NCI-H128 (cell line): ENCODE results near the gene OTOP2.
A peak's percentile ranks its signal among the peaks of the same experiment; 100 is the strongest.
"Not testable (repeated sequence)": the region's sequence is repeated elsewhere in the genome, so short reads cannot be mapped to it uniquely, and the experiment has no call there.

Source experiments
- DNase-seq: peaks from one replicate; lab custom pipeline; 2025; ENCODE audit not compliant: unreplicated experiment; lab: John Stamatoyannopoulos, UW

OTOP2 gene

DNA sequence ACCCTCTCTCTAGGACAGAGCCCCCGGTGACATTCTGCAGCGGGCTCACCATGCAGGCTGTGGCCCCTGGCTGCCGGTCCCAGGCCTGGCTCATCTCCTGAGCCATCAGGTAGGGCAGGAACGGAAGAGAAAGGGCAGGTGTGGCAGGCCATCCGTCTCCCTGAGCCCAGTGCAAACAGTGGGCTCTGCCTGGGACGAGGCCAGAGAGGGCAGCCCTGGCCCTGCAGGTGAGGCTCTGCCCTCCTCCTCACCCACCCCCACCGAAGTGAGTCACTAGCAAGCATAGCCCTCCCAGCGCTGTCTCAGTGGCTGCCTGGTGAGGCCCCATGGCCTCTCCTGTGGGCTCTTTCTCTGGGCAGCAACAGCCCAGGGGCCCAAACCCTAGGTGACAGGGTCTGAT lies 26.1 kb downstream of the OTOP2 start:
- no peak for DNase-seq

DNA sequence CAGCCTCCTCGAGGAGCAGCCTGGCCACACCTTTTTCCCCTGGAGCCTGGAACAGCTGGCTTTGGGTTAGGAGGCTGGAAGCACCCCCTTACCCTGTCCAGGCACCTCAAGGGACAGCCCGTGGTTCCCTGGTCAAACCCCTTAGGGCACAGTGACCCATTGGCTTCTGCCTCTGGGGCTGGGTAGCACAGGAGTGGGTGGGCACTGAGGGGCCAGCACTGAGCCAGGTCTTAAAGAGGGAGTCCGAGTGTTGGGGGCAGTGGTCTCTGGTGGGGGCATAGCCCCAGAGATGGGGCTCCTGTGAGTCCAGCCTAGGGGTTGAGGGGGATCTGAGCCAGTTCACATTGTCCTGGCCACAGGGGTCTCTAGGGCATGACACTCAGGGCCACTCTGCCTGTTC lies 27.0 kb downstream of the OTOP2 start:
- DNase-seq: no peak

DNA sequence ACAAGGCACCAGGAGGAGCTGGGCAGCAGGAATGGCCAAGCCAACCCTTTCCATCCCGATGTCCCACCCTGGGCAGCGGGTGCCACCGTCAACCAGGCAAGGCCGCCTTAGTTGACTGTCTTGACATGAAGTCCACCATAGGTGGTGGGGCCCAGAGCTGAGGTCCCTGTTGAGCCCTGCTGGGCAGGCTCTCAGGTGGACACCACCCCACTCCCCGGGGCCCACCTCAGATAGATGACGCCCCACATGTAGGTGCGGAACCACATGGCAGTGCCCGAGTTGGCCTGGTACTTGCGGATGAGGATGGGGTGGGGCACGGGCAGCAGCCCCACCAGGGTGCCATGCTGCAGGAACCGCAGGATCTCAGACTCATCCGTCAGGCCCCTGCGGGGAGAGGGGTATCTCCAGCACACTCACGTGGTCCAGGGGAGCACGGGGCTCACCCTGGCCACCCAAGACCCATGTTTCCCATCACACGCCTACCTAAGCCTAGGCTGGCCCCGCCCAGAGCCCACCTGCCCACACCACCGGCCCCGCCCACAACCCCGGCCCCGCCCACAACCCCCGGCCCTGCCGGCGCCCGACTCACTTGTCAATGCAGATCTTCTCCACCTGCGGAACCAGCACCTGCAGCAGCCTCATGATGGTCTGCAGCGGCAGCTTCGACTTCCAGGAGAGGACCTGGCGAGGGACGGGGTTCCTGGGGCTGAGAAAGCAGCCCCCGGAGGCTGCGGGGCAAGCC lies 27.8 kb downstream of the OTOP2 start:
- no peak for DNase-seq

DNA sequence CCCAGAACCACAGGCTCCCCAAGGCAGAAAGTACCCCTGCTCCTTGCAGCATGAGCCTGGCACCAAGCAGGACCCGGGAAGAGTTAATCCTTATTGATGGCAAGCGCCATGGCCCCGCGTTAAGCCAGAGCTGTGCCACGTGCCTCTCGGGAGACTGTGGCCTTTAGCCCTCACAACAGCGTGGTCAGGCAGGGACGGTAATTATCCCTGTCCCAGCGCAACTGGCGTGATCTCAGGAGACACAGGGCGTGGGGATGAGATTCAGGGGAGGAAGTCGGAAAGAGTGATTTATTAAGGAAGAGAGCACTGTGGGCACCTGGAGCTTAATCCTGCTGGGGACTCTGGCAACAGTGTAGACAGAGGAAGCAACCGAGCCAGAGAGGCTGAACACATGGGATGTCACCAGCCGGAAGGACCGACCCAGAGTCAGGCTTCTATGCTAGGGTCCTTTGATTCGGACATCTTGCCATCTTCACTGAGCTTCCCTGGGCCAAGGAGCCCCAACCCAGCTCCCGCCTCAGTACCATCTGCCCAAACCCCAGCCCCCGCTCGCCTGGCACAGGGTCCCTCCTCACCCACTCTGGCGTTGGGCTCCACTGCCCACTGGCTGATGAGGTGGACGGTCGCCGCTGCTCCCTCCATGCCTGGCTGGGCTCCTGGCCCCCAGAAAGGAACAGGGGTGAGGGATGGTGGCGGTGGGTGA lies 28.5 kb downstream of the OTOP2 start:
- DNase-seq: no peak

DNA sequence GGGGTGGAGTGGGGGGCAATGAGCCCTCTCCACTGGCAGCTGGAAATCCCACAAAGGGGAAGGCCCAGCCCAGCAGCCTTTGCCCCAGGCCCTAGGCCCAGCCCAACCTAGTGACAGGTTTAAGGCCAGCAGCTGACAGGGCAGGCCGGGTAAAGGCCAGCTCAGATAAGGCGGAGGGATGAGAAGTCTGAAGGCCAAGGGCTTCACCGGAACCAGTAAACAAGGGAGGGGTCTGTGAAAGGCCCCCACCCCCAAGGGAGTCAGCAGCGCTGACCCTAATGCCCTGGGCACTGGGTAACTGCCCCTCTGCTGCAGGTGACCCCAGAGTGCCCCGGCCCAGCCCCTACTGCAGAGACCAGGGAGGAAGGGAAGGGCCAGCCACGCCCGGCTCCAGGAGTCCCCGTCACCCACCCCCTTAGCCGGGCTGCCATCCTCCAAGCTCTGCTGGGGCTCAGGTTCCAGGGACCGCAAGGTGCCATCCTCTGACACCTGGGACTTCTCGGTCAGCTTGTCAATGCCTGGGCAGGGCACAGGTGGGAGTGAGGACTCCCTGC lies 29.1 kb downstream of the OTOP2 start:
- no peak for DNase-seq

DNA sequence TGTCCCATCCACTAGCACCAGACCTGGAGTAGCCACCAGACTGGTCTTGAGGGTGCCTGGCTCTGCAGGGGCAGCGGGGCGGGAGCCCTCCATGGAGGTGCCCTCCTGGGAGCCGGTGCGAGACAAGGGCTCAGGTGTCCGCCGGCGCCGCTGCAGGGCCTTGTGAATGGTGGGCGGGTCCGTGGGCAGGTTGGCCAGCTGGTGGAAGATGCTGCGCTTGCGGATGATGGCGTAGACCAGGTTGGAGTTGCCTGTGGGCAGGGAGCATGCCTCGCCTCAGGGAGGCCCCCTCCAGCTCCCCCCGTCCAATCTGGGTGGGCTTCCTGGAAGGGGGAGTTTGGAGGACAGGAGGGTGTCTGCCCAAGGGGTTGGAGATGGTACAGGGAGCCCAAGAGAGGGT lies 30.0 kb downstream of the OTOP2 start:
- DNase-seq: no peak

DNA sequence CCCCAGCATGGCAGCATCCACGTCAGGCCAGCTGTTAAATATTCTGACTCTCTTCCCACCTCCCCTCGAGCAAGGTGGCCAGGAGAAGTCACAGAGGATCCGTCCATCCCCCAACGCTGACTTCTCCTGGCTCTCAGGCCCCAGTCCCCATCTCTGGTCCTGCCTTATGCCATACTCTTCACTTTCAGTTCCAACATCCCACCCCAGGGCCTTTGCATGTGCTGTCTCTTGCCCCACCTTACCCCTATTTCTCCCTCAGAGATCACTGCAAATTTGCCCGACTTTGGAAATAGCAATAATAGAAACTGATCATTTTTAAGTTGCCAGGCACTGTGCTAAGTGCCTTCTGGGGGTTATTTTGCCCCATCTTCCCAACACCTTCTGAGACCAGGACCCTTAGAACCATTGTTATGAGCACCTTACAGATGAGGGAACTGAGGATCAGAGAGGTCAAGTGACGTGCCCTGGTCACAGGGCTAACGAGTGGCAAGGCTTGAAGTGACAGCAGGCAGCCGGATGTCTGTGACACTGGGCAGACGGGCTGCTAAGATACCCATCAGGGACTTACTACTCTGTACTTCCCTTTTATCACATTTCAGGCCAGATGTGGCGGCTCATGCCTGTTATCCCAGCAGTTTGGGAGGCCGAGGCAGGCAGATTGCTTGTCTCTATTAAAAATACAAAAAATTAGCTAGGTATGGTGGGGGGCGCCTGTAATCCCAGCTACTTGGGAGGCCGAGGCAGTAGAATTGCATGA lies 30.8 kb downstream of the OTOP2 start:
- DNase-seq: no peak

DNA sequence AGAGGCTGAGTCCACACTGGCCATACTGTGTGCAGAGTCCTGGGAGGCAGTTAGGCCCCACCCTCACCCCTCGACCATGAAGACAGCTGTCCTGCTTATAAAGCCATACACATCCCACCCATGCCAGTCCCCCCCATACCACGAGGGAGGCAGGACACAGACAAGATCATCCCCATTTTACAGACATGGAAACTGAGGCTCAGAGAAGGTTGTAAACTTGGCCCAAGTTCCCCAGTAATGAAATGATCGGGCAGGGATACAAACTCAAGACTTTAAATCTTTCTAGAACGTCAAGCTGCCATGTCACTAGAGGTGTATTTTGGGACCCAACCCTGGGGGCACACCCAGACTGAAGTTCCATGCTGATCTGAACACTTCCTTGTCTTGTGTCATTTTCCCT lies 32.0 kb downstream of the OTOP2 start:
- no peak for DNase-seq

DNA sequence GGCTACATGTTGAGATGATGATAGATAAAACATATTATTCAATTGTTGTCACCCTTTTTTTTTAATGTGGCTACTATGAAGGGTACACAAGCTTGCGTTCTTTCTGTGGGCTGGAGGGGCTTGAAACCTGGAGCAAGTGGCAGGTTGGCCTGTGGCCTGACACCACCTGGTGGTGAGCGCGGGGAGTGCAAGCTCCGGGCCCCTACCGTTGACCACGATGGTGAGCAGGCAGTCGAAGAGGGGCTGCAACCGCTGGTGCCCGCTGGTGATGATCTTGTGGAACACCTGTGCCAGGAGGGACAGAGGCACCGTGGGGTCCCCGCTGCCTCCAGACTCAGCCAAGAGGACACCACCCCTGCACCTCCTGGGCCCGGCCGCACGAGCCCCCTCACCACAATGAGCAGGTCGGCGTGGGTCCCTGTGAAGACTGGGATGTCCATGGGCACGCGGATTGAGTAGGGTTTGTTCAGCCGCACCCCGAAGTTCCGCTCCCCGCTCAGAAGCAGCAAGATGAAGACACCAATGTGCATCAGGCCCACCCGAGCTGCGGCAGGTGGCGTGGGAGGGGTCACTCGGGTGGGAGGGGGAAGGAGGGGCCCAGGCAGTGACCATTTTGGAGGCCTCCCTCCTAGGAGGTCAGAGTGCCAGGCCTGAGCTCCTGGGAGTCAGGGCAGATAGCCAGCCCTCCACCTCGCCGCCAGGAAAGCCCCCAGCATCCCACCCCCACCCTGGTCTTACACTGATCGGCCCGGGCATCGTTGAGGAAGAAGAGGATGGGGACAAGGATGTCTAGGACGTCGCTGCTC lies 34.1 kb downstream of the OTOP2 start:
- no peak for DNase-seq

DNA sequence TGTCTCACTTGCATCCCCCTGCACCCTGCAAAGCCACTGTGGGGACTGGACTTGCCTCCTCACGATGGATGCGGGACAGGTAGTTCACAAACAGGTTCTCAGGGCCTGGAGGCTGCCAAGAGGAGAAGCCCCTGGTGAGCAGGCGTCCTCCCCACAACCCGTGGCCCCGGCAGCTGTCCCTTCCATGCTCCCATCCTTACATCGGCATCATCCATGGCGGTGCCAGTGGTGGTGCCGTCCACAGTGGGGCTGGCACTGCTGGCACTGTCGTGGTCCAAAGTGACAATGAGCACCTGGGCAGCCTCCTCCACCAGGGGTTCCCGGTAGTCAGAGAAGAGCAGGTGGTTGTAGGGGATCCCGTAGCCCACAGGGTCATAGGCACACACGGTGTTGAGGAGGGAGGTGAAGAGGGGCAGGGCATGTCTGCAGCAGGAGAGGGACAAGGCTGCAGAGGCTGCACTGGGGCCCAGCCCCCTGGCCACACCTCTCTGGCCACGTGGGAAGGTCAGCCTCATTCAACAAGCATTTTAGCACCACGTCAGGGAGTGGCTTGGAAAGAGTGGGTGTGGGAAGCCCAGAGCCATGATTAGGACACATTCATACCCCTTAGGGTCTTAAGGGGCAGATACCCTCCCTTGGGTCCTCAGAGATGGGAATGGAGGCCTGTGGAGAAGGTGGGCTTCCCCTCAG lies 35.9 kb downstream of the OTOP2 start:
- DNase-seq: no peak

DNA sequence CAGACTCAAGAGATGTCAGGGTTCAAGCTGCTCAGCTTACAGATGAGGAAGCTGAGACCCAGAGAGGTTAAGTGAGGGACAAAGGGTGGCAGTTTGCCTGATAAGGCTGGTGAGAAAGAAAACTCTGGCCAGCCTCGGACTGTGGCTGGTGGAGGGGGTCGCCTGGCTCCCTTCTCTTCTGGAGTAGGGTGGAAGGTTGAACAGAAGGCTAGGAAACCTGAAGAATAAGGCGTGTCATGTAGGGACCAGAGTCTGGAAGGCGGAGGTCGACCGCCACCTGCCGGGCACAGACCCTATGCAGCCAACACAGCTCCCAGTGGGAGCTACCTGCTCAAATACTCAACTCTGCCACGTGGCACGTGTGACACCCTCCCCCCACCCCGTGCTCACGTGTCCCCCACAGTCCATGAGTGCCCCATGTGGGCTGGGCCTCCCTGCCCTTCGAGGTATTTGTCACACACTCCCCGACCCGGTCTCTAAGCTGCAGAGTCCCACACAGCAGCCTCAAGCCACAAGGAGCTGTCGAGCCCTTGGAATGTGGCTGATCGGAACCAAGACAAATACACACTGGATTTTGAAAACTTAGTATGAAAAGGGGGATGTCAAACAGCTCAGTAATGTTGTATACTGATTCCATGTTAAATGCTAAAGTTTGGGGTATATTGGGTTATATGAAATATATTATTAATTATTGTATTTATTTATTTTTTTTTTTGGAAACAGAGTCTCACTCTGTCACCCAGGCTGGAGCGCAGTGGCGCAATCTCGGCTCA lies 36.7 kb downstream of the OTOP2 start:
- no peak for DNase-seq

DNA sequence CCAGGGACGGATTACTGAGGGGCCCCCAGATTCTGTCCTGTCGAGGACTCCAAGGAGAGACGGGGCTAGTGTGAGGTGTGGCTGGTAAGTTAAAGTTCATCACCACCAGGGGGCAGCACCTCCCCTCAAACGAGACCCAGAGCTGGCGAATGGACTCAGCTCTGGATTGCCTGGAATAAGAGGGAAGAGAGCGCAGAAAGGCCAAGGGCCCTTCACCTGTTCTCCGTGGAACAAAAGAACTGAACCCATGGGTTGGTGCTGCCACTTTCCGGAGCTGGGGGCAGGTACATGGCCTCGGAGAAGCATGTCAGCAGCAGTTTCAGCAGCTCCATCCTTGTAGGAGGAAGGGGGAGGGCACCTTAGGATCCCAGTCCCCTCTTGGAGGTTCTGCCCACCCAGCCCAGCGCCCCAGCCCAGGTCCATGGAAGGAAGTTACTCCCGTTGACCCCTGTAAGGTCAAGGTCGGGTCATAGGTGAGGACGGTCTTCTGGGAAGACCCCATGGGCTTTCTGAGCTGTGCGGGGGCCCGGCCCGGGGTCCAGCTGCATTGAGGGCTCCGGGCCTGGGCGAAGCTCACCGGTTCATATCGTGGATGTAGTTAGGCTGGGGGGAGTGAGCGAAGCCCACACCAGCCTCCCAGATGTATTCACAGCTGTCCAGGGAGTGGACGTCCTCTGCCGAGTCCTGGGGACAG lies 37.7 kb downstream of the OTOP2 start:
- DNase-seq: peak; percentile 76

DNA sequence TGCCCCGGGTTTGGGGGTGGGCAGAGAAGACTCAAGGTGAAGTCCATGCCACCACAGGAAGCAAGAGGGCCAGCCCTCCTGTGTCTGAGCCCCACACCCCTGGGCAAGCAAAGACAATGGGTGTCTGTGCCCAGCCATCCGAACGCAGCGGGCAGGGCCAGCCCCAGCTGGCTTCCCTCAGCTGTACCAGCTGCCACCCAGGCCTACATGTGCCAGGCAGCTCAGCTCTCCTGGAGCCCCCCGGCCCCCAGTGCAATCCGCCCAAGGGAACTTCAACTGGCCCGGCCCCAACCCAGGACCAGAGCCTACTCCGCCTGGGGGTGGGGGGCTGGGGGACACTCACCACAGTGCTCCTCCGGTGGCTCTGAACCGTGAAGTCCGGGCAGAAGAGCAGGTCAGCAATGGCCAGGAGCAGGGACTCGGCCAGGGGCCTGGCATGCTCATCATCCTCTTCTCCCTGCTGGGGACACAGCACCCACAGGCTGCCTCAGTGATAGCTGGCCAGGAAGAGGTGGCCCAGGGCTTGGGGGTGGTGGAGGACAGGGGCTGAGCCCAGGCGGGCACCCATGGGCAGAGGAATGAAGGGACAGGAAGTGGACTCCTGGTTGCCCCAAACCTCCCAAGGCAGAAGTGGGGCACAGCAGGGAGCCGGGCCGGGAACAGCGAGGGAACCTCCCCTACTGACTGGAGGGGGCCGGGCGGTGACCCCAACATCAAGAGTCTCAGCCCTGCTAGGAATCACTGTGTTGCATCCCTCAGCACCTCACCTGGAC lies 38.7 kb downstream of the OTOP2 start:
- no peak for DNase-seq

DNA sequence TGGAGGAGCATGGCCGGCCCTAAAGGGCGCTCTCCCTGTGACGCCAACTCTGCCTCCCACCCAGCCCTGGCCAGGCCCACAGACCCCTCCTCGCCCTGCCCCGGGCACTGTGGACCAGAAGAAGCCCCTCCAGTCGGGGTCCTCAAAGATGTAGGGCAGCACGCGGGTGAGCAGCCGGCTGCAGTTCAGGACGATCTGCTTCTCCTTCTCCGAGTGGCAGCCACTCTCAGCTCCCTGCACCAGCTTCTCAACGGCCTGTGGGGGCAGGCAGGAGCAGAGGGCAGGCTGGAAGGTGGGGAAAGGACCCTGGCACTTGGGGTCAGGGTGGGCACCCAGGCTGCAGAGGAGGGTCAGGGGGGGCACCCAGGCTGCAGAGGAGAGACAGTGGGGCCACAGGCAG lies 39.6 kb downstream of the OTOP2 start:
- no peak for DNase-seq

DNA sequence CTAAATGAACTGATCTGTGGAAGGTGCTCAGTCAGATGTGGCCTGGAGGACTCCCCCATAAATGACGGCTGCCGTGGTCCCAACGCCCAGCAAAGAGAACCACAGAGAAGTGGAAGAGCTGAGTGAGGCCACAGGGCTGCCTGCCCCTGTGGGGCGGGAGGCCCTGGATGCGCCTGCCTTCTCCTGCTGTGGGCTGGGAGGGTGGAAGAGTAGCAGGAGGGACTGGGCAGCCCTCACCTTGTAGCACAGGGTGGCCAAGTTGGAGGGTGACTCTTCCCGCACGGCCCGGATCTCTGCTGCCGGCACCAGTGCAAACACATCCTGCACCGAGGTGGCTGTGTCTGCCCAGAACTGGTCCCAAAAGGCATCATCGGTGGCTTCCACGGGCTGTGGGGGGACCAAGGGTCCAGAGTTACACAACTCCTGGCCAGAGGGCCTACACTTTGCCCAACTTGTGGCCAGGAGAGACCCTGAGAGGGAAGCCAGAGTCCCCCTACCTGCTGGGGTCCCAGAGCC lies 40.2 kb downstream of the OTOP2 start:
- no peak for DNase-seq

DNA sequence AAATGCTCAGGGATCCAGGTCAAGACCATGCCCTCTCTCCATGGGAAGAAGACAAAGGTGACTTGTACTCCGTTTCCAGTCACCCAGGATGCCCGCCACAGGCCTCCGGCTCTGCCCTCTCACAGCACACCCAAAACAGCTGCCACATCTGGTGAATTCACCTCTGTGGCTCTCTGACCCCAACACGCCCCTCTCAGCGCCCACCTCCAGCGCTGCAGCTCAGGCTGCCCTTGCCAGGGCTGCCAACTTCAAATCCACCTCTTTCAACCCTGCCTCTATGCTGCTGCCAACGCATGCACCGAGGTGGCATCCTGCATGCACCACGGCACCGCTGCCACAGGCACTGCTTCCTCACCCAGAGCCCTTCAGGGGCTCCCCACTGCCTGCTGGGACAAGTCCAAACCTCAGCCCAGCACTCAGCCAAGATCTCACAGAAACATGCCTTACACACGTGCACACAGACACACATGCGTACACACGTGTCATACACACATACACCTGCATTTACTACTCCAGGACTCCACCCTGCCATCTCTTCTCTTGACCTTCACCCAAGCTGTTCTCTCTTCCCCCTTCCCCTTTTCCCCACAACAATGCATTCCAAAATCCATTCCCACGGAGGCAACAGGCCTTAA lies 41.0 kb downstream of the OTOP2 start:
- DNase-seq: no peak

DNA sequence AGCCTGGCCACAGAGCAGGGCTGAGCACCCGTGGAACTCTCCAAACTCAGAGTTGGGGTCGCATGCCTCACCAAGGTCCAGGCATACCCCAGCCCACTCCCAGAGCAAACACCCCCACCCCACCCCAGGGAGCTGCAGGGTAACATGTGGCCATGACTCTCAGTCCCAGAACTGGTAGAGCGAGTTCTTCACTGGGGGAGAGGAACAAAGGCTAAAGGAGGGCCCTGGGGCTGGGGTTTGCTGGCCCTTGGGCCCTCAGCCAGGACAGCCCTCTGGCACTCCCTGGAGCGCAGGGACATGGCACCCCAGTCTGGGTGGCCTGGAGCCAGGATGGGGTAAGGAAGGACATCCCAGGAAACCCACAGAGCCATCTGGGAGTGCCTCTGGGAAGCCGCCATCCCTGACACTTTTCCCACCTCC lies 44.3 kb downstream of the OTOP2 start:
- DNase-seq: no peak

DNA sequence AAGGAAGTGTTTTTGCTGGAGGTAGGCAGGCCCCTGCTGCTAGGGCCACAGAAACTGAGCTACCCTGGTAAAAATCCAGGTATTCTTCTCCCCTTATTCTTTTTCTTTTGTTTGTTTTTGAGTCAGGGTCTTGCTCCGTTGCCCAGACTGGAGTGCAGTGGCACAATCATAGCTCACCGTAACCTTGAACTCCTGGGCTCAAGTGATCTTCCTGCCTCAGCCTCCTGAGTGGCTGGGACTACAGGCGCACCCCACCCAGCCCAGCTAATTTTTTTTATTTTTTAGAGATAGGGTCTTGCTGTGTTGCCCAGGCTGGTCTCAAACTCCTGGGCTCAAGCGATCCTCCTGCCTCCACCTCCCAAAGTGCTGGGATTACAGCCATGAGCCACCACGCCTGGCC lies 45.4 kb downstream of the OTOP2 start:
- not testable (repeated sequence) for DNase-seq
